Fibroblast of lung (primary cell): ENCODE measurements around the gene USP5. TPM values are rescaled to one million over a fixed set of nuclear protein-coding genes. Genes with fewer than 3 reads are reported as not detected.

ENCODE experiments used
- DNase-seq, 2 donors: peaks; one replicate each; pipeline versions ENCODE4 v3.0.0 to v3.0.0-alpha.2; 2010; ENCODE audit warnings: low read depth in 2 of 2
- H2AFZ ChIP-seq: 2 replicates; pipeline ENCODE4 v1.5.1; 2012; ENCODE audit warnings: low read length, control low read depth, inconsistent platforms
- H3K27ac ChIP-seq: 2 replicates; pipeline ENCODE4 v1.5.1; 2011; ENCODE audit warnings: low read length, control low read depth; ENCODE audit not compliant: insufficient read depth
- H3K27me3 ChIP-seq: 2 replicates; pipeline ENCODE4 v1.5.1; 2011; ENCODE audit warnings: mild to moderate bottlenecking, low read length; ENCODE audit not compliant: control insufficient read depth, insufficient read depth
- H3K36me3 ChIP-seq: 2 replicates; pipeline ENCODE4 v1.5.1; 2011; ENCODE audit warnings: low read length; ENCODE audit not compliant: control insufficient read depth, insufficient read depth
- H3K4me1 ChIP-seq: 2 replicates; pipeline ENCODE4 v1.5.1; 2011; ENCODE audit warnings: low read length; ENCODE audit not compliant: control insufficient read depth, insufficient read depth; ENCODE audit errors: extremely low read depth
- H3K4me2 ChIP-seq: 2 replicates; pipeline ENCODE4 v1.5.1; 2011; ENCODE audit warnings: low read length, control low read depth; ENCODE audit not compliant: insufficient read depth; ENCODE audit errors: extremely low read depth
- H3K4me3 ChIP-seq, 4 experiments: fragments of 200-600 bp in 1 of 4; sonication (generic) in 1 of 4; replicated peaks in 1 of 4; 2 replicates each; pipeline ENCODE4 v1.5.1; 2011 to 2016; ENCODE audit warnings: low read length in 4 of 4, low read depth in 3 of 4, mild to moderate bottlenecking in 3 of 4, control low read depth in 2 of 4, inconsistent platforms in 1 of 4, mixed read lengths in 1 of 4; ENCODE audit not compliant: insufficient read depth in 1 of 4; ENCODE audit errors: control extremely low read depth in 1 of 4
- H3K79me2 ChIP-seq: 2 replicates; pipeline ENCODE4 v1.5.1; 2012; ENCODE audit warnings: mild to moderate bottlenecking, low read length, inconsistent platforms; ENCODE audit not compliant: control insufficient read depth, insufficient read depth
- H3K9ac ChIP-seq: 2 replicates; pipeline ENCODE4 v1.5.1; 2011; ENCODE audit warnings: mild to moderate bottlenecking, low read length, control low read depth; ENCODE audit not compliant: insufficient read depth
- H3K9me3 ChIP-seq: 2 replicates; pipeline ENCODE4 v1.5.1; 2012; ENCODE audit warnings: low read depth, low read length; ENCODE audit not compliant: control insufficient read depth, insufficient read depth
- H4K20me1 ChIP-seq: 2 replicates; pipeline ENCODE4 v1.5.1; 2011; ENCODE audit warnings: low read length; ENCODE audit not compliant: control insufficient read depth, insufficient read depth; ENCODE audit errors: extremely low read depth
- CTCF ChIP-seq, 2 donors: IDR thresholded peaks in 1 of 2; conservative IDR thresholded peaks in 1 of 2; 1 replicate in 1 of 2; 2 replicates in 1 of 2; pipeline ENCODE4 v1.5.1; 2011 to 2012; ENCODE audit warnings: low read length in 2 of 2, control low read depth in 1 of 2, inconsistent platforms in 1 of 2, low read depth in 1 of 2, mild to moderate bottlenecking in 1 of 2
- EZH2 ChIP-seq: IDR thresholded peaks from 2 replicates; pipeline ENCODE4 v1.5.1; 2012; ENCODE audit warnings: low read length, control low read depth, mild to moderate bottlenecking; ENCODE audit errors: missing control alignments
- polyA plus RNA-seq, 2 donors: library from polyadenylated mRNA; depleted of rRNA in 1 of 2; stranded (reverse) in 1 of 2; unstranded in 1 of 2; fragments of >200 nt; gene quantifications; 2 replicates each; pipeline ENCODE4 v1.2.1, GENCODE V29; 2011 to 2012; ENCODE audit warnings: missing spikeins in 1 of 2
- total RNA-seq: library from RNA; depleted of rRNA; stranded (reverse); fragments of >200 nt; gene quantifications from 2 replicates; pipeline ENCODE4 v1.2.1, GENCODE V29; 2014

USP5 gene
- total and polyA plus RNA-seq, 2 donors (not counting 1 experiment from before 2014, with no cell fraction given), result 42.2 to 69.9 TPM

GRCh38 chr12:6817098-6817497 is 34.9 kb upstream of the USP5 start:
- Histone ChIP-seq H3K4me3 (no peak overlapping the region), H3K4me2 (no peak overlapping the region), H3K79me2 (no peaks in the 10 kb centered on the region), H3K36me3 (peaks cover 4% of the 10 kb centered on the region), H3K9me3 (no peaks in the 10 kb centered on the region), H3K9ac (no peak overlapping the region), H3K27ac (no peak overlapping the region), H3K4me1 (peaks cover 7% of the 10 kb centered on the region), H4K20me1 (no peaks in the 10 kb centered on the region), H3K27me3 (no peaks in the 10 kb centered on the region), H2AFZ (no peak overlapping the region)
- DNase-seq, result no peak
- no peak for TF ChIP-seq CTCF (conservative IDR thresholded peaks at IDR 0.05 in 1 of 2, IDR thresholded peaks at IDR 0.05 in 1 of 2; ENCODE audit: low read depth in 1 of 2, low read length in 2 of 2)
- TF ChIP-seq EZH2, result no peak

DNA sequence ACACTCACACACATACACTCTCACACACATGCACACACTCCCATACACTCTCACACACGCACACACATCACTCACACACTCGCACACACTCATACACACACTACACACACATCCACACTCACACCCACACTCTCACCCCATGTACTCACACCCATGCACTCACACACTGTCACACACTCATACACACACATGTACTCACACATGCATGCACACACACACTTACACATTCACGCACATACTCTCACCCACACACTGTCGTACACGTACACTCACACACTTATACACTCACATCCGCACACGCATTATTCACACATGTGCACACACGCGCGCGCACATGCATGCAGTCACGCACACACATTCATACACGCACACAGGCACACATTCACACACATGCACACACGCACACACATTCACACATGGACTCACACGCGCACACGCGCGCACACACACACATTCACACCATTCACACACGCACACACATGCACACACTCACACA is 34.2 kb upstream of the USP5 start:
- Histone ChIP-seq H3K9me3 (no peaks in the 10 kb centered on the region), H3K36me3 (peaks cover 4% of the 10 kb centered on the region), H3K9ac (no peak overlapping the region), H3K79me2 (no peaks in the 10 kb centered on the region), H4K20me1 (no peaks in the 10 kb centered on the region), H3K4me1 (peaks cover 10% of the 10 kb centered on the region), H3K4me3 (no peak overlapping the region), H3K27me3 (no peaks in the 10 kb centered on the region), H2AFZ (no peak overlapping the region), H3K4me2 (no peak overlapping the region), H3K27ac (no peak overlapping the region)
- DNase-seq, result no peak
- TF ChIP-seq CTCF (conservative IDR thresholded peaks at IDR 0.05 in 1 of 2, IDR thresholded peaks at IDR 0.05 in 1 of 2; ENCODE audit: low read depth in 1 of 2, low read length in 2 of 2) (no peak), EZH2 (no peak)

DNA sequence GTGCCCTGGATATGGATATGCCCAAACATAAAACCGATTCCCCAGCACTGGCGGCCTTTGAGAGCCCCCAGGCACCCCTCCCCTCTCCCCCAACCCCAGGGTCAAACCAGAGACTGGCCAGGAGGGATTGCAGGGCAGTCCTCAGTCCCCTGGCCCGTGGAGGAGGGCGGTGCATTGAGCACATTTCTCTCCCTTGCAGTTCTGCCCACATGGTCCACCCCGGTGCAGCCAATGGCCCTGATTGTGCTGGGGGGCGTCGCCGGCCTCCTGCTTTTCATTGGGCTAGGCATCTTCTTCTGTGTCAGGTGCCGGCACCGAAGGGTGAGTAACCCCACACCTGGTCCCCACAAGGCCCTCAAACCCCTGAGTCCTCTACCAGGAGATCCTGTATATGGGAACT is 33.7 kb upstream of the USP5 start:
- no peak overlapping the region for H3K4me2 ChIP-seq
- H3K4me1 ChIP-seq, result peaks cover 10% of the 10 kb centered on the region
- no peak overlapping the region for H3K9ac ChIP-seq
- no peak overlapping the region for H3K27ac ChIP-seq
- H4K20me1 ChIP-seq, result no peaks in the 10 kb centered on the region
- H3K36me3 ChIP-seq, result peaks cover 4% of the 10 kb centered on the region
- H2AFZ ChIP-seq, result no peak overlapping the region
- H3K9me3 ChIP-seq, result no peaks in the 10 kb centered on the region
- H3K4me3 ChIP-seq, result no peak overlapping the region
- no peak for DNase-seq
- peaks cover 2% of the 10 kb centered on the region for H3K27me3 ChIP-seq
- TF ChIP-seq CTCF (conservative IDR thresholded peaks at IDR 0.05 in 1 of 2, IDR thresholded peaks at IDR 0.05 in 1 of 2; ENCODE audit: low read depth in 1 of 2, low read length in 2 of 2) (no peak), EZH2 (no peak)
- H3K79me2 ChIP-seq, result no peaks in the 10 kb centered on the region
